HG02759 (cell line): ENCODE results near the gene RPAIN.

Experiments
- ATAC-seq: cut with Tn5 transposase; IDR thresholded peaks from one replicate; pipeline ENCODE4 v1.9.1; 2021; ENCODE audit warnings: mild to moderate bottlenecking, moderate library complexity; ENCODE audit not compliant: unreplicated experiment

RPAIN gene

GRCh38 chr17:5419959-5420653, at the start of gene RPAIN:
TSS of gene RPAIN (plus strand) at chr17:5420182. CDS start at chr17:5420211, 29 bp downstream.
- peak; percentile 61 for ATAC-seq

GRCh38 chr17:5370411-5370810, 49.6 kb upstream of the RPAIN start:
- ATAC-seq = no peak

GRCh38 chr17:5373112-5373511, 46.9 kb upstream of the RPAIN start:
- no peak for ATAC-seq

- no peak for ATAC-seq
These were observed 41.3 kb upstream of the RPAIN start for GRCh38 chr17:5378566-5379207.

- ATAC-seq = no peak
These were observed 40.5 kb upstream of the RPAIN start for GRCh38 chr17:5379351-5380107.

GRCh38 chr17:5380491-5381135, 39.4 kb upstream of the RPAIN start:
- no peak for ATAC-seq

GRCh38 chr17:5381542-5381941, 38.4 kb upstream of the RPAIN start:
- no peak for ATAC-seq

GRCh38 chr17:5391678-5392077, 28.3 kb upstream of the RPAIN start:
- ATAC-seq = no peak

GRCh38 chr17:5396612-5397011, 23.4 kb upstream of the RPAIN start:
- no peak for ATAC-seq

- ATAC-seq = no peak
These were observed 20.2 kb upstream of the RPAIN start for GRCh38 chr17:5399767-5400166.

GRCh38 chr17:5405400-5405799, 14.6 kb upstream of the RPAIN start:
- no peak for ATAC-seq

GRCh38 chr17:5408186-5408585, 11.8 kb upstream of the RPAIN start:
- ATAC-seq = no peak

GRCh38 chr17:5410594-5411272, 9.2 kb upstream of the RPAIN start:
- ATAC-seq = no peak

- no peak for ATAC-seq
These were observed 6.3 kb upstream of the RPAIN start for GRCh38 chr17:5413682-5414081.

- no peak for ATAC-seq
These were observed 3.1 kb upstream of the RPAIN start for GRCh38 chr17:5416901-5417300.

GRCh38 chr17:5418858-5419355, 1.1 kb upstream of the RPAIN start:
- ATAC-seq = peak; percentile 25

- ATAC-seq = peak; percentile 90
These were observed 525 bp upstream of the RPAIN start, which contains the start of gene NUP88 for GRCh38 chr17:5419356-5419958. TSS of gene NUP88 (minus strand) at chr17:5419662. CDS start at chr17:5419650, 12 bp downstream.

GRCh38 chr17:5422505-5422904, 2.5 kb downstream of the RPAIN start:
- ATAC-seq = no peak

- ATAC-seq = no peak
These were observed 4.9 kb downstream of the RPAIN start for GRCh38 chr17:5424909-5425308.

GRCh38 chr17:5425826-5426225, 5.8 kb downstream of the RPAIN start:
- no peak for ATAC-seq
